Stimulated activated CD4-positive, alpha-beta T cell treated with anti-CD3 and anti-CD28 coated beads, Interleukin-2, amount 100 ng/mL, for 48 hours (primary cell): ENCODE results near the gene SEMA3F.
"Not testable (repeated sequence)": the region's sequence is repeated elsewhere in the genome, so short reads cannot be mapped to it uniquely, and the experiment has no call there.

Experiments used
- DNase-seq, 2 donors: peaks; one replicate each; pipeline ENCODE4 v3.0.0-alpha.2; 2020

SEMA3F gene

GRCh38 chr3:50195501-50196252 is 40.6 kb downstream of the SEMA3F start:
- DNase-seq = no peak

GRCh38 chr3:50196253-50196801 is 41.2 kb downstream of the SEMA3F start:
- no peak for DNase-seq

GRCh38 chr3:50201573-50202315 is 46.6 kb downstream of the SEMA3F start:
- no peak for DNase-seq

- no peak for DNase-seq
Observed at GRCh38 chr3:50202353-50203112, 47.4 kb downstream of the SEMA3F start.

- no peak for DNase-seq
Observed at GRCh38 chr3:50203113-50203808, 48.1 kb downstream of the SEMA3F start.

- DNase-seq = no peak
Observed at GRCh38 chr3:50203809-50204803, 49.0 kb downstream of the SEMA3F start.

GRCh38 chr3:50204804-50205412 is 49.8 kb downstream of the SEMA3F start, which contains the start of gene SLC38A3:
Gene SLC38A3, plus strand, starts transcription at chr3:50205271. Its CDS starts 8,929 bp downstream, at chr3:50214200.
- DNase-seq = no peak

- DNase-seq = no peak
Observed at GRCh38 chr3:50205413-50206276, 50.5 kb downstream of the SEMA3F start.

- DNase-seq = no peak
Observed at GRCh38 chr3:50207359-50208042, 52.4 kb downstream of the SEMA3F start.

GRCh38 chr3:50208677-50209344 is 53.7 kb downstream of the SEMA3F start:
- DNase-seq = no peak

- no peak for DNase-seq
Observed at GRCh38 chr3:50210176-50210509, 55.0 kb downstream of the SEMA3F start.

GRCh38 chr3:50210510-50211367 is 55.6 kb downstream of the SEMA3F start:
- DNase-seq = no peak

GRCh38 chr3:50211368-50211717 is 56.2 kb downstream of the SEMA3F start:
- DNase-seq = not testable (repeated sequence)

- no peak for DNase-seq
Observed at GRCh38 chr3:50211930-50212329, 56.8 kb downstream of the SEMA3F start.

- no peak for DNase-seq
Observed at GRCh38 chr3:50212502-50212901, 57.4 kb downstream of the SEMA3F start.

GRCh38 chr3:50212971-50213370 is 57.8 kb downstream of the SEMA3F start:
- no peak for DNase-seq

- DNase-seq = no peak
Observed at GRCh38 chr3:50213373-50213772, 58.2 kb downstream of the SEMA3F start.

- DNase-seq = no peak
Observed at GRCh38 chr3:50214824-50215223, 59.7 kb downstream of the SEMA3F start.
